ENCODE measurements around the gene IL4.

The IL4 gene

GRCh38 chr5:132684922-132685720 is 11.3 kb downstream of the IL4 start:
- no peak overlapping the region for H3K4me3 ChIP-seq (ENCODE audit: insufficient read depth, low read length, poor library complexity, severe bottlenecking)
- H3K27me3 ChIP-seq (ENCODE audit: low read length): no peaks in the 10 kb centered on the region
- no peaks in the 10 kb centered on the region for H4K20me1 ChIP-seq (ENCODE audit: low read depth, low read length)
- TF ChIP-seq EZH2phosphoT487 (conservative IDR thresholded peaks at IDR 0.05; ENCODE audit: low read length): no peak
- TF ChIP-seq CTCF (IDR thresholded peaks at IDR 0.05; ENCODE audit: insufficient read depth, low read length, poor library complexity, severe bottlenecking): no peak
- no peaks in the 10 kb centered on the region for H3K9me3 ChIP-seq (ENCODE audit: insufficient read depth, low read length)
- H3K9me2 ChIP-seq (replicated peaks; ENCODE audit: insufficient read depth, low read length): no peaks in the 10 kb centered on the region
- no peaks in the 10 kb centered on the region for H3F3A ChIP-seq (ENCODE audit: insufficient read depth)
- H3K27ac ChIP-seq (ENCODE audit: low read depth, low read length): no peak overlapping the region
- no peaks in the 10 kb centered on the region for H3K79me2 ChIP-seq (ENCODE audit: insufficient read depth, low read length)
- no peak overlapping the region for H2AFZ ChIP-seq (ENCODE audit: low read depth, low read length, severe bottlenecking)
- no peak overlapping the region for H3K4me2 ChIP-seq (ENCODE audit: low read depth, low read length, poor library complexity, severe bottlenecking)
- H3K36me3 ChIP-seq (ENCODE audit: low read length): no peaks in the 10 kb centered on the region
- no peak overlapping the region for H3K9ac ChIP-seq (ENCODE audit: low read length)

GRCh38 chr5:132686193-132686592 is 12.4 kb downstream of the IL4 start:
- TF ChIP-seq EZH2phosphoT487 (conservative IDR thresholded peaks at IDR 0.05; ENCODE audit: low read length) (no peak), CTCF (IDR thresholded peaks at IDR 0.05; ENCODE audit: insufficient read depth, low read length, poor library complexity, severe bottlenecking) (no peak)
- H3K27ac ChIP-seq (ENCODE audit: low read depth, low read length): no peak overlapping the region
- H3K27me3 ChIP-seq (ENCODE audit: low read length): no peaks in the 10 kb centered on the region
- H3K9me3 ChIP-seq (ENCODE audit: insufficient read depth, low read length): no peaks in the 10 kb centered on the region
- no peaks in the 10 kb centered on the region for H3K36me3 ChIP-seq (ENCODE audit: low read length)
- H3K79me2 ChIP-seq (ENCODE audit: insufficient read depth, low read length): no peaks in the 10 kb centered on the region
- H4K20me1 ChIP-seq (ENCODE audit: low read depth, low read length): no peaks in the 10 kb centered on the region
- no peak overlapping the region for H2AFZ ChIP-seq (ENCODE audit: low read depth, low read length, severe bottlenecking)
- no peaks in the 10 kb centered on the region for H3K9me2 ChIP-seq (replicated peaks; ENCODE audit: insufficient read depth, low read length)
- no peaks in the 10 kb centered on the region for H3F3A ChIP-seq (ENCODE audit: insufficient read depth)
- H3K4me2 ChIP-seq (ENCODE audit: low read depth, low read length, poor library complexity, severe bottlenecking): no peak overlapping the region
- H3K9ac ChIP-seq (ENCODE audit: low read length): no peak overlapping the region
- H3K4me3 ChIP-seq (ENCODE audit: insufficient read depth, low read length, poor library complexity, severe bottlenecking): no peak overlapping the region

GRCh38 chr5:132687995-132688394 is 14.2 kb downstream of the IL4 start:
- H3K27ac ChIP-seq (ENCODE audit: low read depth, low read length): no peak overlapping the region

More at GRCh38 chr5:132687995-132688394, 14.2 kb downstream of the IL4 start:
- no peak overlapping the region for H3K4me2 ChIP-seq (ENCODE audit: low read depth, low read length, poor library complexity, severe bottlenecking)
- TF ChIP-seq CTCF (IDR thresholded peaks at IDR 0.05; ENCODE audit: insufficient read depth, low read length, poor library complexity, severe bottlenecking) (no peak), EZH2phosphoT487 (conservative IDR thresholded peaks at IDR 0.05; ENCODE audit: low read length) (no peak)
- H3F3A ChIP-seq (ENCODE audit: insufficient read depth): no peaks in the 10 kb centered on the region
- no peaks in the 10 kb centered on the region for H3K27me3 ChIP-seq (ENCODE audit: low read length)
- H2AFZ ChIP-seq (ENCODE audit: low read depth, low read length, severe bottlenecking): no peak overlapping the region
- H3K79me2 ChIP-seq (ENCODE audit: insufficient read depth, low read length): no peaks in the 10 kb centered on the region
- no peak overlapping the region for H3K9ac ChIP-seq (ENCODE audit: low read length)
- H4K20me1 ChIP-seq (ENCODE audit: low read depth, low read length): no peaks in the 10 kb centered on the region
- no peak overlapping the region for H3K4me3 ChIP-seq (ENCODE audit: insufficient read depth, low read length, poor library complexity, severe bottlenecking)
- no peaks in the 10 kb centered on the region for H3K9me2 ChIP-seq (replicated peaks; ENCODE audit: insufficient read depth, low read length)
- H3K36me3 ChIP-seq (ENCODE audit: low read length): no peaks in the 10 kb centered on the region
- H3K9me3 ChIP-seq (ENCODE audit: insufficient read depth, low read length): no peaks in the 10 kb centered on the region

Measured in SU-DHL-6 (cell line).